HG02970 (cell line): ENCODE measurements around the gene NDUFB10.
"Not testable (repeated sequence)": the region's sequence is repeated elsewhere in the genome, so short reads cannot be mapped to it uniquely, and the experiment has no call there.

Experiments used
- ATAC-seq: cut with Tn5 transposase; IDR thresholded peaks from one replicate; pipeline ENCODE4 v1.9.1; 2021; ENCODE audit warnings: mild to moderate bottlenecking, moderate library complexity, moderate number of reproducible peaks; ENCODE audit not compliant: unreplicated experiment, low FRiP score

NDUFB10 gene

GRCh38 chr16:1959269-1960039, at the start of gene NDUFB10:
Gene NDUFB10 (plus strand): TSS chr16:1959538. CDS start chr16:1959625, 87 bp downstream.
- ATAC-seq, result peak; percentile 76

- no peak for ATAC-seq
These were observed 49.6 kb upstream of the NDUFB10 start for GRCh38 chr16:1909561-1910231.

- no peak for ATAC-seq
These were observed 47.7 kb upstream of the NDUFB10 start for GRCh38 chr16:1911467-1912214.

DNA sequence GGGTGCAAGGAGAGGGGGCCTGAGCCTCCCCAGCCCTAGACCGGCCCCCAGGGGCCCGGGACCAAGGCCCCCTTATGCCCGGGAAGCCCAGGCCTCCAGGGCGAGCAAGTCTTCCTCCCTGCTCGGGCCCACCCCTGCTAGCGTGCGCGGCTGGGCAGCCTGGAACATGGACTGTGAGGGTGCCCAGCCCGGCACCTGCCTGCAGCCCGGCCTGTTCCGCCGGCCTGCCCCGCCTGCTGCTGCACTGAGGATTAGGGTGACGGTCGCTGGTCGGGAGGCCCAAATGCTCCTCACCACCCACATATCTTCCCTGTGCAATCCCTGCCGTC, 47.2 kb upstream of the NDUFB10 start:
- no peak for ATAC-seq

- ATAC-seq, result no peak
These were observed 45.8 kb upstream of the NDUFB10 start for GRCh38 chr16:1913327-1914083.

GRCh38 chr16:1914084-1914608, 45.2 kb upstream of the NDUFB10 start:
- ATAC-seq, result no peak

DNA sequence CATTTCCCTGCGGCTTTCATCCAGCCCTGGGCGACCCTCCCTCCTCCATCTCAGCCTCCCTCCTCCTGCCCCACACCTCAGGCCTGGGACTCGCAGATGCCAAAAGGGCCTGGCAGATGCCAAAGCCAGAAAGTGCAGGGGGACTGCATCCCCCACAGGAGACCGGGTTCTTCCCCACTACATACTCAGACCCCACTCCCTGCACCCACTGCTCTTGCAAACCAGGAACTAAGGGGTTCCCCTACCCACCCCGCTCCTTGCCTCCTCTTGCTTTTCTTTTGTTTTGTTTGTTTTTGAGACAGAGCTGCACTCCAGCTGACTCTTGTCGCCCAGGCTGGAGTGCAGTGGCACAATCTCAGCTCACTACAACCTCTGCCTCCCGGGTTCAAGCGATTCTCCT, 44.4 kb upstream of the NDUFB10 start:
- ATAC-seq, result no peak

DNA sequence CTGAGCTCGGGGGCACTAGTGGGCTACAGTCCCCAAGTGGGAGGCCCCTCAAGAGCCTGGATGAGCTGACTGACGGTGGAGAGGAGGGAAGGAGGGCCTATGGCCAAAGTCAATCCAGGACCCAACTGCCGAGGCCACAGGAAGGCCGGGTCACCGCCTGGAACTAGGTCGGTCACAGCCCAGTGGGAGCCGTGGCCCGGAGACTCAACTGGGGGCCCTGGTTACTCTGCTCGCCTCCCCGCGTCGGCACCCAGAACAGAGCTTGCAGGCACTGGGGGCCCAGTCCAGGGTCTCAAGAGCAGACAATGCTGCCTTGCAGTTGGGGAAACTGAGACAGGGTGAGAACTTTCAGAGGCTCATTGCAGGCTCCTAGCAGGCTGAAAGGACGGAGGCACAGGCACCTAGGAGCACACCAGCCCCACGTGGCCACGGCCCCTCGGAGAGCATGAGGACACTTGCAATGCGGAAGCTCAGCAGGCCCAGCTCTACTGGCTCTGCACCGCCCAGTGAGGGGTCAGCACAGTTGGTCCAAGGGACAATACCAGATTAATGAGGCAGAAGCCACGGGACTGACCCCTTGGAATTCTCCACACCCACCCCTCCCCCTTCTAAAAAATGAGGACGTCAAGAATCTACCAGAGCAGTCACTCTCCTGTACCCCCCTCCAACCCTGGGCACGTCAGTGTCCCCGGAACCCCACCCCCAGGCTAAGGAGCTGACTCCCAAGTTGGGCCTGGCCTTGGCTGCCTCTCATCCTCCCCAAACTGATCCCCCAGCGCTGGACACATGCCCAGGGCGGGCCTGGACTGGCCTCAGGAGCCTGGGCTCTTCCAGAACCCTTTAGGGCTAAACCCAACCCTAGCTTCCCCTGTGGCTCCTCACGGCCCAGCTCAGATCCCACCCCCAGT, 43.4 kb upstream of the NDUFB10 start:
- ATAC-seq, result no peak

DNA sequence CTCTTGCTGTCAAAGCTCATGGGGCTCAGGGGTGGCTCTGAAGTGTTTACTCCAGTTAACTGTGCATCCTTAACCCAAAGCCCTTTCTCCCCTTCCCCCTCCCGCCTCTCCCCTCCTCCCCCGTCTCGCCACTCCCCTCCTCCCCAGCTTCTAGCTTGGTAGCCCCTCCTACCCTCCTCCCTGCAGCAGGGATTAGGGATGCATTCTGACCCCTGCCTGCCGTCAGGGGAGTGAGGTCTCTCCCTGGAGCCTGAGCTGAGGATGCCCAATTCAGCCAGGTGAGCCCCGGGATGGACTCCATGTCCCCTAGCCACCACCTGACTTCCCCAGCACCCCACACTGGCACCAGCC, 42.7 kb upstream of the NDUFB10 start:
- ATAC-seq, result no peak

- ATAC-seq, result no peak
These were observed 42.2 kb upstream of the NDUFB10 start for GRCh38 chr16:1917056-1917664.

- ATAC-seq, result no peak
These were observed 41.5 kb upstream of the NDUFB10 start for GRCh38 chr16:1917665-1918350.

DNA sequence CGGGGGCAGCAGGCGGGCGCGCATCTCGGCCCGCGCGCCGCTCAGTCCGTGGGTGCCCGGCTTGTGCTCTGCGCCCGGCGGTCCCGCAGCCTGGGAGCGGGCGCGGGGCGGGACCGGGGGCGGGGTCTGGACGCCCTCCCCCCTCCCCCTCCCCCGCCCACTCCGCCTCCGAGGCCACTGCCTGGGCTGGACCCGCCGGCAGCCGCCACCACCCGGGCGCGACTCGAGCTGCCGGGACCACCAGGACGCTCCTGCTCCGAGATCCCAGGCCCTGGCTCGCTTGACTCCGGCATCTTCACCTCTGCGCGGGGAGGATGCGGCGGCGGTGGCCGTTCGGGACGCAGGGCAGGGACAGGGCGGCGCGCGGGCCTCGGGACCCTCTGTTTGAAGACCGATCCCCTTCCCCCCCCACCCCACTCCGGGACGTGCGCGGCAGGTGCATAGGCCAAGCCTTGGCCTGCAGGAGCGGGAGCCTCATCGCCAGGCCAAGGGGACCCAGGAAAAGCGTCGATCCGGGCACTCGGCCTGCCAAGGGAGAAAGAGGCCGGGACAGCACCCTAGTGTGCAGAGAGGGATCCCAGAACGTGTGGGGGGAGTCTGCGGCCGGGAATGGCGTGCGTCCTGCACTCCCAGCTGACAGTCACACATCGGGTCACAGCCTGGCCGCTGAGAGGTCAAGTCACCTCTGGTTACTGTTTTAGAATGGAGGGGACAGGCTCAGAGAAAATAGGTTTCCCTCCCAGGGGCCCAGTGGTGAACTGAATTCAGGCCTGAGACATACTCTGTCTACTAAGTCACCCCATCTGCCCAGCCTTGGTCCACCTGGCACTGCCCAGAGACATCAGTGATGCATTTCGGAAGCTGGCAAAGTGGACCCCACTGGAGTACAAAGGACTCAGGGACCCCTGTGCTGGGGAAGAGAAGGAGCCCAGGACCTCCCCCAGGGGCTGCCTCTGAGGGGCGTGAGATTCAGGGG, 40.7 kb upstream of the NDUFB10 start, which contains the start of gene HS3ST6:
Gene HS3ST6 (minus strand): TSS at position 65 of the 976 bp plus-strand sequence. CDS start 92 bp downstream, outside the sequence.
- no peak for ATAC-seq

DNA sequence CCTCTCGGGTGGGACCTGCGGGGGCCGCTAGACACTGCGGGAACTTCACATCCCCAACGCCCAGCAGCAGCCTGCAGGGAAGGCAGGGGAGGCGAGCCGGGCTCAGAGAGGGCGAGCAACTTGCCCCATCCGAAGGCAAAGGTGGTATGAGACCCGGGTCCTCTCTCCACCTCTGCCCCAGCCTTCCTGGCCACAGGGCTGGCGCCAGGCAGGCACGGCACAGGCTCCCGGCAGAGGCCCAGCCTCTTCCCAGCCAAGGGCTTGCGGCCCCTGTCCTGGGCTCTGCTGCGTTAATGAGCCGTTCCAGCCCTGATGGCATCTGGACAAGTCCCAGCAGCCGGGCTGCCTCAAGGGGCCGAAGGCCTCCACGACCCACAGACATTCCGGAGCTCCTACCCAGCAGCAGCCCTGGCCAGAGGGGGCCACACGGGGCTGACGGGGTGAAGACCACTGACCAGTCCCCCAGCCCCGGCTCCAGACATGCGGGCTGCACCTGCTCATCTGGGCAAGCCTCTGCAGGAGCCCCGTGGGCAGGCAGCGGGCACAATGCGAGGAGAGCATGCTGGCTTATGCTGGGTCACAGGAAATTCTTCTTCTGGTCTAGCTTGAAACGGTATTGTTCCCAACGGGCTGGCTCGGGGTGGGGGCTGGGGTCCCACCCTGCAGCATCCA, 39.9 kb upstream of the NDUFB10 start:
- ATAC-seq, result no peak

DNA sequence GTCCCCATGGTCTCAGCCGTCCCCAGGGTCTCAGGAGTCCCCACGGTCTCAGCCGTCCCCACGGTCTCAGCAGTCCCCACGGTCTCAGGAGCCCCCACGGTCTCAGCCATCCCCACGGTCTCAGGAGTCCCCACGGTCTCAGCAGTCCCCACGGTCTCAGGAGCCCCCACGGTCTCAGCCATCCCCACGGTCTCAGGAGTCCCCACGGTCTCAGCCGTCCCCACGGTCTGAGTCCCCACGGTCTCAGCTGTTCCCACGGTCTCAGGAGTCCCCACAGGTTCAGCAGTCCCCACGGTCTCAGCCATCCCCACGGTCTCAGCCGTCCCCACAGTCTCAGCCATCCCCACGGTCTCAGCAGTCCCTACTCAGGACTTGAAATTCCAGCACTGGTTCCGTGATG, 39.2 kb upstream of the NDUFB10 start:
- not testable (repeated sequence) for ATAC-seq

DNA sequence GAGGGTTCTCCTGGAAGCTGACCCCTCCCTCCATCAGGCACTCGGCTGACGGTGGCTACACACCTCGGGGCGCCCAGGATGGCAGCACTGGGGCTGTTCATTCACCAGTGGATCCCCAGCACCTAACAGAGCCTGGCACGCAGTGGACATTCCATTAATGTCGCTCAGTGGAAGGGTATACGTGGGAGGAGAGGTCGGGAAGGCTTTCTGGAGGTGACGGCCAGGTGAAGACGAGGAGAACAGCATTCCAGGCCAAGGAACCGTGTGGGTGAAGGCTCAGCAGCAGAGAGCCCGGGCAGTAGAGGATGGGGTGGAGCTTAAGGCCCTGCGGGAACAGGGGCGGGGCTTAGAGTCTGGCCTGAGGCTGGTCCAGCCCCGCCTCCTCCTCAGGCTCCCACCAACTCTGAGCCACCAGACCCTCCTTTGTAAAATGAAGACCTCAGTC, 38.6 kb upstream of the NDUFB10 start:
- ATAC-seq, result no peak

GRCh38 chr16:1922357-1922756, 37.0 kb upstream of the NDUFB10 start:
- ATAC-seq, result no peak
